ENCODE results near the gene SMG6. TPM values are rescaled to one million over a fixed set of nuclear protein-coding genes. Genes with fewer than 3 reads are reported as not detected.
A peak's percentile ranks its signal among the peaks of the same experiment; 100 is the strongest.

Gene SMG6
- total RNA-seq, 3 donors from 2014 or later: 24.9 to 29.3 (median 29.0) TPM

- DNase-seq (ENCODE audit: low spot score in 2 of 2): no peak
- no peak overlapping the region for H3K4me3 ChIP-seq
- no peaks in the 10 kb centered on the region for H3K36me3 ChIP-seq
- H3K27me3 ChIP-seq: no peaks in the 10 kb centered on the region
- TF ChIP-seq POLR2A (IDR thresholded peaks at IDR 0.05): no peak
- TF ChIP-seq POLR2AphosphoS5 (IDR thresholded peaks at IDR 0.05): no peak
- TF ChIP-seq CTCF (IDR thresholded peaks at IDR 0.05): no peak
- no peaks in the 10 kb centered on the region for H3K9me3 ChIP-seq
- no peak overlapping the region for H3K27ac ChIP-seq
- no peaks in the 10 kb centered on the region for H3K4me1 ChIP-seq
- intact Hi-C loops (cut with DNase I; ENCODE audit: low total_unique reads): no loop called here
These were observed 11.5 kb downstream of the SMG6 start for GRCh38 chr17:2292100-2292499.

GRCh38 chr17:2289878-2290478 is 13.6 kb downstream of the SMG6 start:
- TF ChIP-seq CTCF (IDR thresholded peaks at IDR 0.05) (no peak), POLR2AphosphoS5 (IDR thresholded peaks at IDR 0.05) (no peak), POLR2A (IDR thresholded peaks at IDR 0.05) (no peak)
- no peaks in the 10 kb centered on the region for H3K36me3 ChIP-seq
- H3K27me3 ChIP-seq: no peaks in the 10 kb centered on the region
- H3K4me3 ChIP-seq: no peak overlapping the region
- DNase-seq (ENCODE audit: low spot score in 2 of 2): no peak
- no peak overlapping the region for H3K27ac ChIP-seq
- intact Hi-C loops (cut with DNase I; ENCODE audit: low total_unique reads): no loop called here
- H3K4me1 ChIP-seq: no peaks in the 10 kb centered on the region
- no peaks in the 10 kb centered on the region for H3K9me3 ChIP-seq

GRCh38 chr17:2283302-2283701 is 20.3 kb downstream of the SMG6 start:
- H3K27ac ChIP-seq: no peak overlapping the region
- no peaks in the 10 kb centered on the region for H3K9me3 ChIP-seq
- H3K36me3 ChIP-seq: no peaks in the 10 kb centered on the region
- no peak for TF ChIP-seq CTCF (IDR thresholded peaks at IDR 0.05)
- no peak for TF ChIP-seq POLR2AphosphoS5 (IDR thresholded peaks at IDR 0.05)
- TF ChIP-seq POLR2A (IDR thresholded peaks at IDR 0.05): no peak
- no peak for DNase-seq (ENCODE audit: low spot score in 2 of 2)
- intact Hi-C loops (cut with DNase I; ENCODE audit: low total_unique reads): no loop called here
- H3K27me3 ChIP-seq: no peaks in the 10 kb centered on the region
- H3K4me3 ChIP-seq: no peak overlapping the region
- H3K4me1 ChIP-seq: no peaks in the 10 kb centered on the region

- no peak for DNase-seq (ENCODE audit: low spot score in 2 of 2)
- Histone ChIP-seq H3K9me3 (no peaks in the 10 kb centered on the region), H3K27me3 (no peaks in the 10 kb centered on the region), H3K4me1 (no peaks in the 10 kb centered on the region), H3K36me3 (no peaks in the 10 kb centered on the region), H3K27ac (no peak overlapping the region), H3K4me3 (no peak overlapping the region)
- peak; percentile 51 to 68 (median 58) for TF ChIP-seq CTCF (IDR thresholded peaks at IDR 0.05)
- no peak for TF ChIP-seq POLR2A (IDR thresholded peaks at IDR 0.05)
- TF ChIP-seq POLR2AphosphoS5 (IDR thresholded peaks at IDR 0.05): no peak
- intact Hi-C loops (cut with DNase I; ENCODE audit: low total_unique reads): no loop called here
These were observed 21.2 kb downstream of the SMG6 start for GRCh38 chr17:2282297-2282873.

- Histone ChIP-seq H3K4me3 (no peak overlapping the region), H3K9me3 (no peaks in the 10 kb centered on the region), H3K36me3 (no peaks in the 10 kb centered on the region), H3K27ac (no peak overlapping the region), H3K4me1 (no peaks in the 10 kb centered on the region), H3K27me3 (no peaks in the 10 kb centered on the region)
- intact Hi-C loops (cut with DNase I; ENCODE audit: low total_unique reads): no loop called here
- TF ChIP-seq POLR2AphosphoS5 (IDR thresholded peaks at IDR 0.05) (no peak), CTCF (IDR thresholded peaks at IDR 0.05) (no peak), POLR2A (IDR thresholded peaks at IDR 0.05) (no peak)
- DNase-seq (ENCODE audit: low spot score in 2 of 2): no peak
These were observed 23.9 kb downstream of the SMG6 start for GRCh38 chr17:2279707-2280106.
